ENCODE results near the gene NUDT3.
A peak's percentile ranks its signal among the peaks of the same experiment; 100 is the strongest.
"Not testable (repeated sequence)": the region's sequence is repeated elsewhere in the genome, so short reads cannot be mapped to it uniquely, and the experiment has no call there.

NUDT3 gene

GRCh38 chr6:34340906-34341480, 51.5 kb downstream of the NUDT3 start:
- no peak for DNase-seq

- DNase-seq: no peak
Measured at GRCh38 chr6:34340394-34340793, 52.1 kb downstream of the NUDT3 start.

- DNase-seq: no peak
Measured at GRCh38 chr6:34339971-34340370, 52.5 kb downstream of the NUDT3 start.

DNA sequence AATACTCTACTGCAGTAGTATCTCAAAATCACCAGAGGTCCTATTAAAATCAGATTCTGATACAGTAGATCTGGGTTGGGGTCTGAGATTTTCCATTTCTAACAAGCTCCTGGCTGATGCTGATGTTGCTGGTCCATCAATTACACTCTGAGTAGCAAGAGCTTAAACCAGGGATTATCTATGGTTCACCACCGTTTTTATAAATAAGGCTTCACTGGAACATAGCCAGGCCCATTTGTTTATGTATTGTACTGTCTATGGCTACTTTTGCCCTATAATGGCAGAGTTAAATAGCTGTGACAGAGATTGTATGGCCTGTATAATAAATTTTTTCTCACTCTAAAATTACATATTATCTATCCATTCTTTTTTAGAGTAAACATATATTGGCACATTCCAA, 53.0 kb downstream of the NUDT3 start:
- DNase-seq: no peak

DNA sequence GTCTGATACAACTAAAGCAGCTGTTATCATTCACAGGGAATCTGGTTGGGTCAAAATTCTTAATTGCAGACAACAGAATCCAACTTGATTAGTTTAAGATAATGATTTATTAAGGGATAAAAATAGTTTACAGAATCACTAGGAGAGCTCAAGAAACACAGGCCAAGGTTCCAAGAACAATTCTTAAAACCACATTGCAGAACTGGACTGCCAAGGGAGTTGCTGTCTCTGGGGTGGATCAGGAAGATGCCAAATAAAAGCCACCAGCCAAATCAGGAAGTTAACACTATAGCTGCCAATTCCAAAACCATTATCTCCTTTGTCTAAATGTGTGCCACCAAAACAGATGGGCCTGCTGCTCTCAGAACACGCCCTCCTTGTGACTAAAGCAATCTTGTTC, 53.7 kb downstream of the NUDT3 start:
- no peak for DNase-seq

DNA sequence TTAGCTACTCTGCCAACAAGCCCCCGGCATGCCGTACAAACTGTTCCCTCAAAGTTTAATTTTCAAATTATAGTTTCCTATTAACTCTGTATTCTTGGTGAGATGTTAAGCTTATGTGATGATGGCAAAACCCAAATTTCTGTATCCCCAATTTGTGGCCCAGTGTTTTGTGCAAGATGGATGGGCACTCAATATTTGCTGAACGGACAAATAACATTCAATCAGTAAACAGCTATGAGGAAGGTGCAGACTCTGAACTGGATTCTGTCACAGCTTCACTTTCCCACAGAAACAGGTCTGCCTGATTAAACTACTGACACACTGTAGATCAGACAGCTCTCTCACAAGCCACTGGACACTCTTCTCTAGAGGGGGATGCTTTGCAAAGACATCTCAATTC, 54.1 kb downstream of the NUDT3 start:
- DNase-seq: no peak

DNA sequence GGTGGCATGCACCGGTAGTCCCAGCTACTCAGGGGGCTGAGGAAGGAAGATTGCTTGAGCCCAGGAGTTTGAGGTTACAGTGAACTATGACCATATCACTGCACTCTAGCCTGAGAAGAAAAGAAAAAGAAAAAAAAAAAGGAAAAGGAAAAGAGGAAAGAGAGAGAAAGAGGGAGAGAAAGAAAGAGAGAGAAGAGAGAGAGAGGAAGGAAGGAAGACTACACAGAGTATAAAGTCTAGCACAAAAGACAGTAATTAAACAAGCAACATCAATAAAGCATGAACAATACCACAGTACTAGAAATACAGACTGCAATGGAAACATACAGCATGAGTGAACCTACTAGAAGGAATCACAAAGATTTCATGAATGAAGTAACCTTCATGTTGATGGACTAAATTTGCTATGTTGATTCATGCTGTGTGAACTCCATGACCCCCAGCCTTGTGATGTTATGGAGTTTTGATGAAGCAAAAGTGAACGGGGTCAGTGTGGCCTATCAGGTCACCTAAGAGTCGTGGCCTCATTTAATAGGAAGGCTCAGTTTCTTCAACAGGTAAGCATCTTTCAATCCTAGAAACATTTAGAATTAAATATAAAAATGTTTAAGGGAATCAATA, 57.6 kb downstream of the NUDT3 start:
- no peak for DNase-seq

DNA sequence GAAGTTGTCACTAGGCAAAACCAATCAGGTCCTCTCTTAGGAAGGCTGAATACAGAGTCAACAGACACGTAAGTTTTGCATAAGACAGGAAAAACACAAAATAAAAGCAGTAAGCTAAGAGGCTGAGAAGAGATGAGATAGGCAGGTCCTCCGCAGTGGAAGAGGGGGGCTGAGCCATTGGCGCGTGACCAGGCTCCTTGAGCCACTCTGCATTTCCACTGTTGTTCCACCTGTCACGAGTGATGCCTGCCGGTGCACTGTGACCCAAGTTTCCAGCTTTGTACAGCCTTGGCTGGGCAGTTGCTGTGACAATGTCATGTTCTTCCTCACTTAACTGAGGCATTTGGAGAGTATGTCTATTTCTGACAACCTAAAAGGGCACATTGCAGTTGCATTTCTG, 58.6 kb downstream of the NUDT3 start:
- DNase-seq: no peak

DNA sequence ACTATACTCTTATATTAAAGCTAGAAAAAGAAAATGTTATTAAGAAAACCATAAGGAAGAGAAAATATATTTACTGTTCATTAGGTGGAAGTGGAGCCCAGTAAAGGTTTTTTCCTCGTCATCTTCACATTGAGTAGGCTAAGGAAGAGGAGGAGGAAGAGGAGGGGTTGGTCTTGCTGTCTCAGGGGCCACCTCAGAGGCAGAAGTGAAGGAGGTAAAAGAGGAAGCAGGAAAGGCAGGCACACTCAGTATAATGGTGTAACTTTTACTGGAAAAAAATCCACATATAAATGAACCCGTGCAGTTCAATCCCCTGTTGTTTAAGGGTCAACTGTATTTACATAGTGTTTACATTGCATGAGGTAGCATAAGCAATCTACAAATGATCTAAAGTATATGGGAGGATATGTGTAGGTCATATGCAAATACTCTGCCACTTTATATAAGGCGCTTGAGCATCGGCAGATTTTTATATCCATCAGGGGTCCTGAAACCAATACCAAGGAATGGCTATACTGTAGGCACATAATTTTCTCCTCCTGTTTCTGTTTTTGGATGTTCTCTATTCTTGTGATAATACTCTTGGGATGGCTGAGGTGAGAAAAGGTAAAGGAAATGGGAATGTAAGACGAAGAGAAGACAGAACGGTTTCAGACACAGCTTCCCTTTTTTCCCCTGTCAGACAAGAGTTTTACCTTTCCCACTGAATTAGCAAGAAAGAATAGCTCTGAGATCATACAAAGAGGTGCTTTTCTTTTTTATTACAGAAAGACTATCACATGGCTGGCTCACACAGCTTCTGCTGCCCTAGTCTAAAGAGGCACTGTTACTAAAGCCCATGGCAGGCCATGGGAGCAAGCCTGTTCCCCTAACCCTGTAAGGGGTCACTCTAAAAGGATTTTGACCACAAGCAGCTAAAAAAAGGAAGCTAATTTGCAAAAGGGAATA, 59.9 kb downstream of the NUDT3 start:
- DNase-seq: no peak

- DNase-seq: no peak
Measured at GRCh38 chr6:34331371-34332050, 61.0 kb downstream of the NUDT3 start.

- not testable (repeated sequence) for DNase-seq
Measured at GRCh38 chr6:34329814-34330213, 62.7 kb downstream of the NUDT3 start.

DNA sequence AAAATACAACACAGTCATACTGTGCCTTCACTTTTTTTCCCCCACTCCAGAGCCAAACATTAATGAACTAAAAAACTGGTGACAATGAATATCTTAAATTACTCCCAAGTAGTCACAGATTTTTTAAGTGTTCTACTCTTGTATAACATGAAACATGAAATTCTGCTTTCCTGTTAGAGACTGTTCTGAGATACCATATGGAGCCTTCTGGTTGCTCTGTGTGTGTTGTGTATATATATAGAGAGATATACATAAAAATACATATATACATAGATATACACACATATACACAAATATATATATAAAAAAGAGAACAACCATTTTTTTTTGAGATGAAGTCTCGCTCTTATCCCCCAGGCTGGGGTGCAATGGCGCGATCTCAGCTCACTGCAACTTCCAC, 63.5 kb downstream of the NUDT3 start:
- DNase-seq: no peak

GRCh38 chr6:34327313-34328205, 64.9 kb downstream of the NUDT3 start:
- not testable (repeated sequence) for DNase-seq

- no peak for DNase-seq
Measured at GRCh38 chr6:34325633-34326032, 66.8 kb downstream of the NUDT3 start.

- DNase-seq: peak; percentile 58
Measured at GRCh38 chr6:34324738-34325444, 67.6 kb downstream of the NUDT3 start.

GRCh38 chr6:34324221-34324620, 68.2 kb downstream of the NUDT3 start:
- DNase-seq: not testable (repeated sequence)

DNA sequence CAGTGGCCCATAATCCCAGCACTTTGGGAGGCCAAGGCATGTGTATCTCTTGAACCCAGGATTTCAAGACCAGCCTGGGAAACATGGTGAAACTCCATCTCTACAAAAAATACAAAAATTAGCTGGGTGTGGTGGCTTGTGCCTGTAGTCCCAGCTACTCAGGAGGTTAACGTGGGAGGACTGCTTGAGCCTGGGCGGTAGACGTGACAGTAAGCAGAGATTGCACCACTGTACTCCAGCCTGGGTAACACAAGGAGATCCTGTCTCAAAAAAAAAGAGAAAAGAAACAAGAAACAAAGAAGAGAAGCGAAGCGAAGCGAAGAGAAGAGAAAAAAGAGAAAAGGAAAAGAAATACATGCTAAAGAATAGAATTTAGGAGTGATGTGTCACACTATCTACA, 69.2 kb downstream of the NUDT3 start:
- DNase-seq: no peak

DNA sequence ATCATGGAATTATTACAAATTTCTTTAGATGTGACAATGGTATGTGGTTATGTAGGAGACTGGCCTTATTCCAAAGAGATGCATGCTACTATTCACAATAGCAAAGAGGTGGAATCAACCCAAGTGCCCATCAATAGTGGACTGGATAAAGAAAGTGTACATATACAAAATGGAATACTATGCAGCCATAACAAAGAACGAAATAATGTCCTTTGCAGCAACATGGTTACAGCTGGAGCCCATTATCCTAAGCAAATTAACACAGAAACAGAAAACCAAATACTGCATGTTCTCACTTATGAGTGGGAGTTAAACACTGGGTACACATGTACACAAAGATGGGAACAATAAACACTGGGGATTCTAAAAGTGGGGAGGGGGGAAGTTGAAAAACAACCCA, 69.7 kb downstream of the NUDT3 start:
- no peak for DNase-seq

DNA sequence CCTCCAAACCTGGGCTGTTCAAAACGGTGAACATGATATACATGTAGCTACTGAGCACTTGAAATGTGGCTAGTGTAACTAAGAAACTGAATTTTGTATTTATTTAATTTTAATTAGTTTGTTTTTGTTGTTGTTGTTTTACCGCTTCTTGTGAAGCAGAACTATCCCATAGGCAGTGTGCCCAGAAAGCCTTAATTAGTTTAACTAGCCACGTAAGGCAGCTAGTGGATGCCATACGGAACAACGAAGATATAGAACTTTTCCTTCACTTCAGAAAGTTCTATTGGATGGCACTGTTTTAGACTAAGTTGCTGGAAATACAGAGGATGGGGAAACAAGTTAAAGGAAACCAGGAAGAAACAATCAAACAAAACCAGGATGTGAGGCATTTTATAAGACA, 70.6 kb downstream of the NUDT3 start:
- no peak for DNase-seq

DNA sequence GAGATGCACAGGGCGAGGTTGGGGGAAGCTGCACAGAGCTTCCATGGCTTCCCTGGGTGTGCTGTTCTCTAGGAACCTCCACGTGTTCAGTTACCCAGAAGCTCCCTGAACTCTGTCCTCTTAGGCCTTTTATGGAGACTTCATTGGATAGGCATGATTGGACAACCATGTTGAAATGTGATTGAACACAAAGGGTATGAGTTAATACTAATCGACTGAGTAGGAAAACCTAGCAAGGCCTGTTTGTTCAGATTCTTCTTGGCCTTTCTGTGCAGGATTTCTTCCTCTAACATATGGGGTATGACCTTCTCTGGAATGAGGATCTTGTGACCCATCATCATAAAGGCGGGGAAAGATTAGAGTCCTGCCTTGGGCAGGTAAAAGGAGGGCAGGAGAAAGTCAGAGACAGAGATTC, 73.0 kb downstream of the NUDT3 start:
- no peak for DNase-seq

Data from NCI-H1436 treated with DMSO at 0.1 percent for 48 hours (cell line).